H9 (cell line): ENCODE measurements around the gene PANX2. TPM values are rescaled to one million over a fixed set of nuclear protein-coding genes. Genes with fewer than 3 reads are reported as not detected.

Experiments used
- DNase-seq: peaks from one replicate; pipeline ENCODE4 v3.0.0-alpha.2; 2017
- H2AFZ ChIP-seq: one replicate; pipeline ENCODE4 v1.6.1; 2013; ENCODE audit warnings: mild to moderate bottlenecking, low read length, control low read depth, moderate library complexity
- H2AK5ac ChIP-seq: 2 replicates; pipeline ENCODE4 v1.6.1; 2013; ENCODE audit warnings: low read length, control low read depth, mixed read lengths; ENCODE audit not compliant: insufficient read length
- H2BK120ac ChIP-seq: one replicate; pipeline ENCODE4 v1.6.1; 2013; ENCODE audit warnings: low read depth, mild to moderate bottlenecking, low read length, control low read depth, inconsistent platforms; ENCODE audit not compliant: poor library complexity, severe bottlenecking
- H2BK12ac ChIP-seq: 2 replicates; pipeline ENCODE4 v1.6.1; 2013; ENCODE audit warnings: low read length, control low read depth, mixed read lengths, low read depth; ENCODE audit not compliant: insufficient read length
- H2BK15ac ChIP-seq: 2 replicates; pipeline ENCODE4 v1.6.1; 2013; ENCODE audit warnings: low read depth, low read length, control low read depth
- H2BK20ac ChIP-seq: one replicate; pipeline ENCODE4 v1.6.1; 2013; ENCODE audit warnings: low read depth, mild to moderate bottlenecking, low read length, control low read depth, inconsistent platforms; ENCODE audit not compliant: poor library complexity, severe bottlenecking
- H2BK5ac ChIP-seq: 2 replicates; pipeline ENCODE4 v1.6.1; 2013; ENCODE audit warnings: low read length, control low read depth, mixed read lengths; ENCODE audit not compliant: insufficient read length
- H3K14ac ChIP-seq: 2 replicates; pipeline ENCODE4 v1.6.1; 2013; ENCODE audit warnings: low read length, control low read depth; ENCODE audit not compliant: insufficient read depth
- H3K18ac ChIP-seq: 2 replicates; pipeline ENCODE4 v1.6.1; 2013; ENCODE audit warnings: low read depth, mild to moderate bottlenecking, mixed read lengths, low read length, control low read depth; ENCODE audit not compliant: insufficient read length
- H3K23ac ChIP-seq: 2 replicates; pipeline ENCODE4 v1.6.1; 2013; ENCODE audit warnings: low read length, control low read depth, mixed read lengths, low read depth; ENCODE audit not compliant: insufficient read length
- H3K23me2 ChIP-seq: 2 replicates; pipeline ENCODE4 v1.6.1; 2013; ENCODE audit warnings: low read depth, mild to moderate bottlenecking, mixed read lengths, low read length, control low read depth; ENCODE audit not compliant: insufficient read length, poor library complexity, severe bottlenecking
- H3K27ac ChIP-seq: 2 replicates; pipeline ENCODE4 v1.5.1; 2013; ENCODE audit warnings: low read length, control low read depth, mixed read lengths, low read depth; ENCODE audit not compliant: insufficient read length
- H3K27me3 ChIP-seq: 2 replicates; pipeline ENCODE4 v1.6.1; 2013; ENCODE audit warnings: low read length, control low read depth, inconsistent platforms; ENCODE audit not compliant: insufficient read depth
- H3K4ac ChIP-seq: 2 replicates; pipeline ENCODE4 v1.6.1; 2013; ENCODE audit warnings: low read depth, mild to moderate bottlenecking, control low read depth, inconsistent platforms, low read length, moderate library complexity
- H3K4me1 ChIP-seq: 2 replicates; pipeline ENCODE4 v1.6.1; 2013; ENCODE audit warnings: low read length, control low read depth, inconsistent platforms; ENCODE audit not compliant: insufficient read depth
- H3K4me2 ChIP-seq: 2 replicates; pipeline ENCODE4 v1.6.1; 2013; ENCODE audit warnings: low read length, control low read depth, mixed read lengths; ENCODE audit not compliant: insufficient read length, insufficient read depth
- H3K56ac ChIP-seq: 2 replicates; pipeline ENCODE4 v1.6.1; 2013; ENCODE audit warnings: low read depth, mild to moderate bottlenecking, mixed read lengths, low read length, control low read depth; ENCODE audit not compliant: insufficient read length
- H3K79me1 ChIP-seq: 2 replicates; pipeline ENCODE4 v1.6.1; 2013; ENCODE audit warnings: low read depth, mild to moderate bottlenecking, moderate library complexity, low read length, control low read depth, inconsistent platforms; ENCODE audit not compliant: insufficient read depth, poor library complexity, severe bottlenecking
- H3K79me2 ChIP-seq: 2 replicates; pipeline ENCODE4 v1.6.1; 2013; ENCODE audit warnings: low read length, control low read depth, inconsistent platforms; ENCODE audit not compliant: insufficient read depth
- H3K9ac ChIP-seq: 2 replicates; pipeline ENCODE4 v1.6.1; 2013; ENCODE audit warnings: low read length, control low read depth, mixed read lengths; ENCODE audit not compliant: insufficient read length; ENCODE audit errors: extremely low read depth
- H3K9me3 ChIP-seq: one replicate; pipeline ENCODE4 v1.6.1; 2013; ENCODE audit warnings: low read depth, low read length, inconsistent platforms; ENCODE audit not compliant: control insufficient read depth
- H3T11ph ChIP-seq: one replicate; pipeline ENCODE4 v1.6.1; 2013; ENCODE audit warnings: mild to moderate bottlenecking, low read length, control low read depth, inconsistent platforms
- H4K20me1 ChIP-seq: one replicate; pipeline ENCODE4 v1.6.1; 2013; ENCODE audit not compliant: control insufficient read depth, insufficient read length, insufficient read depth
- H4K5ac ChIP-seq: 2 replicates; pipeline ENCODE4 v1.6.1; 2013; ENCODE audit warnings: low read depth, mild to moderate bottlenecking, mixed read lengths, low read length, control low read depth; ENCODE audit not compliant: insufficient read length
- H4K8ac ChIP-seq: replicated peaks from 2 replicates; pipeline ENCODE4 v1.6.1; 2013; ENCODE audit warnings: low read length, control low read depth, mixed read lengths, low read depth; ENCODE audit not compliant: insufficient read length
- H4K91ac ChIP-seq: 2 replicates; pipeline ENCODE4 v1.6.1; 2013; ENCODE audit warnings: low read depth, mild to moderate bottlenecking, moderate library complexity, mixed read lengths, low read length, control low read depth; ENCODE audit not compliant: insufficient read length
- H3K27ac Mint-ChIP-seq, 3 experiments: 2 replicates in 2 of 3; 3 replicates in 1 of 3; pipeline ENCODE4 v1.8.0; 2020 to 2021; ENCODE audit warnings: mixed read lengths in 3 of 3, mild to moderate bottlenecking in 1 of 3, moderate library complexity in 1 of 3
- H3K27me3 Mint-ChIP-seq: 2 replicates; pipeline ENCODE4 v1.8.0; 2021; ENCODE audit warnings: low read depth, mild to moderate bottlenecking, moderate library complexity, mixed read lengths
- H3K36me3 Mint-ChIP-seq, 3 experiments: 2 replicates in 2 of 3; 3 replicates in 1 of 3; pipeline ENCODE4 v1.8.0; 2020 to 2021; ENCODE audit warnings: low read depth in 3 of 3, mixed read lengths in 3 of 3; ENCODE audit not compliant: insufficient read depth in 1 of 3
- H3K4me1 Mint-ChIP-seq, 2 experiments: 2 replicates each; pipeline ENCODE4 v1.8.0; 2020; ENCODE audit warnings: mixed read lengths in 2 of 2
- H3K4me3 Mint-ChIP-seq, 2 experiments: 2 replicates in 1 of 2; 3 replicates in 1 of 2; pipeline ENCODE4 v1.8.0; 2020 to 2021; ENCODE audit warnings: mild to moderate bottlenecking in 2 of 2, mixed read lengths in 2 of 2, moderate library complexity in 1 of 2
- H3K9me3 Mint-ChIP-seq, 2 experiments: 2 replicates in 1 of 2; 3 replicates in 1 of 2; pipeline ENCODE4 v1.8.0; 2020; ENCODE audit warnings: mild to moderate bottlenecking in 2 of 2, mixed read lengths in 2 of 2, moderate library complexity in 1 of 2
- WGBS: extraction: QIAGEN DNeasy Blood & Tissue Kit; methylation state at CpG from one replicate; pipeline ENCODE4 v1.1.7; 2013; ENCODE audit warnings: missing lambda C conversion rate, low lambda C conversion rate, mixed read lengths; ENCODE audit not compliant: insufficient read length; ENCODE audit errors: extremely low coverage; 5-methylcytosine and 5-hydroxymethylcytosine counted together
- total RNA-seq: library from RNA; stranded (reverse); gene quantifications from 2 replicates; pipeline ENCODE4 v1.2.1, GENCODE V29; 2021
- TF ChIP-seq, protein P1 (sequence below): fragments of 200-600 bp; sonication (generic); conservative IDR thresholded peaks from 3 replicates; pipeline ENCODE4 v1.8.0; 2021; ENCODE audit warnings: antibody characterized with exemption, mild to moderate bottlenecking

Gene PANX2
- total RNA-seq, 1 experiment from 2014 or later = 8.0 TPM

DNA sequence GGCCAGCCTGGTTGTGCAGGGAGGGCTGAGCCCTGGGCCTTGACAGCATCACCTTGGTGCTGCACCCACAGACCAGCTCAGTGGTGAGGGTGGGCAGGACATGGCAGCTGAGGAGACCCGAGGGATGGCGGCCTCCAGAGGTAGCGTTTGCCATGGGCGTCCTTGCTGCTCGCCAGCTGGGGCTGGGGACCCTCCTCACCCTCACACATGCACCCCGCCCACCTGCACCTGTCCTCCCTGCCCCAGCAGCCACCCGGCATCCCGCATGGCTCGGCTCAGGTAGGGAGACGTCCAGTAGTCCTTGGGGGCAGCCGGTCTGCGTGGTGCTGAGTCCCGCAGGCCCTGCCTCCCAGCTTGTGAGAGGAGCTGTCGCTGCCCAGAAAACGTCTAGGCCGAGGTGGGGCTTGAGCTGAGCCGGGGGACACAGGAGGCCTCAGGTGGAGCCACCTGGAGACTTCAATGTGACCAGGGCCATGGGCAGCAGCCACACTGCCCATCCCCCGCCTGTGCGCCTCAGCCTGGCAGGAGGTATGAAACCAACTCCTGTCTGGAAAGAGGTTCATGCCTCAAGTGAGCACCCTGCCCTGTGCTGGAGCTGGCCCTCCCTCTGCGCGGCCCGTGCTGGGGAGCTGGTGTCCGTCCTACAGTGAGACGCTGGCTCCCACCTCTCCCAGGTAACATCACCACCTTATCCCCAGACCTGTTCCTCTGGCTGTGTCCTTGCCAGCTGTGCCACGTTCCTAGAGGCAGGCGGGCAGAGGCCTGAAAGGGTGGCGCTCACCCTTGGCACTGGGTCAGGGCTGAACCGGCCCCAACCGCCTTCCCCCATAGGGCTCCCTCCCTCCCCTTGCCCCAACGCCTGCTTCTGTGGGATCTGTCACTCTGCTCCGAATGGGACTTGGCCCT, 11.9 kb downstream of the PANX2 start:
- Histone ChIP-seq H2BK15ac (no peak overlapping the region), H2BK5ac (no peak overlapping the region), H3K79me1 (no peaks in the 10 kb centered on the region), H2AK5ac (no peak overlapping the region), H3K27me3 (no peaks in the 10 kb centered on the region), H3K27ac (no peak overlapping the region), H3K14ac (no peak overlapping the region; the same call in 1 of the 2 replicates), H2AFZ (no peak overlapping the region), H4K5ac (no peak overlapping the region), H3K23ac (no peak overlapping the region), H3K18ac (no peak overlapping the region), H2BK12ac (no peak overlapping the region), H3K56ac (no peak overlapping the region), H3K4me1 (no peaks in the 10 kb centered on the region), H2BK20ac (no peak overlapping the region), H4K8ac (no peak overlapping the region), H3K4ac (no peak overlapping the region), H3K9ac (no peak overlapping the region), H2BK120ac (no peak overlapping the region), H3K23me2 (peaks cover 17% of the 10 kb centered on the region), H3K4me2 (no peak overlapping the region), H3K79me2 (peaks cover 5% of the 10 kb centered on the region; the same call in 1 of the 2 replicates), H4K91ac (no peak overlapping the region), H4K20me1 (no peaks in the 10 kb centered on the region), H3K9me3 (no peaks in the 10 kb centered on the region), H3T11ph (no peak overlapping the region)
- Mint-ChIP-seq H3K36me3 (peaks cover 2 to 8% (median 2%) of the 10 kb centered on the region in 3 experiments; a peak in 5 of 7 replicates), H3K4me1 (peaks cover 8 to 12% of the 10 kb centered on the region in 2 experiments), H3K9me3 (no peaks in the 10 kb centered on the region; a peak in 2 of 5 replicates), H3K27ac (no peak overlapping the region), H3K27me3 (no peaks in the 10 kb centered on the region; the same call in none of the 2 replicates), H3K4me3 (no peak overlapping the region; a peak in 2 of 5 replicates)
- TF ChIP-seq, protein P1, sequence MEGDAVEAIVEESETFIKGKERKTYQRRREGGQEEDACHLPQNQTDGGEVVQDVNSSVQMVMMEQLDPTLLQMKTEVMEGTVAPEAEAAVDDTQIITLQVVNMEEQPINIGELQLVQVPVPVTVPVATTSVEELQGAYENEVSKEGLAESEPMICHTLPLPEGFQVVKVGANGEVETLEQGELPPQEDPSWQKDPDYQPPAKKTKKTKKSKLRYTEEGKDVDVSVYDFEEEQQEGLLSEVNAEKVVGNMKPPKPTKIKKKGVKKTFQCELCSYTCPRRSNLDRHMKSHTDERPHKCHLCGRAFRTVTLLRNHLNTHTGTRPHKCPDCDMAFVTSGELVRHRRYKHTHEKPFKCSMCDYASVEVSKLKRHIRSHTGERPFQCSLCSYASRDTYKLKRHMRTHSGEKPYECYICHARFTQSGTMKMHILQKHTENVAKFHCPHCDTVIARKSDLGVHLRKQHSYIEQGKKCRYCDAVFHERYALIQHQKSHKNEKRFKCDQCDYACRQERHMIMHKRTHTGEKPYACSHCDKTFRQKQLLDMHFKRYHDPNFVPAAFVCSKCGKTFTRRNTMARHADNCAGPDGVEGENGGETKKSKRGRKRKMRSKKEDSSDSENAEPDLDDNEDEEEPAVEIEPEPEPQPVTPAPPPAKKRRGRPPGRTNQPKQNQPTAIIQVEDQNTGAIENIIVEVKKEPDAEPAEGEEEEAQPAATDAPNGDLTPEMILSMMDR = no peak
- no peak for DNase-seq
- no CpG with 5 or more reads among the region's 31 CpGs for WGBS
